ENCODE data around the gene SCAMP4. TPM values are rescaled to one million over a fixed set of nuclear protein-coding genes. Genes with fewer than 3 reads are reported as not detected.

Gene SCAMP4
- total and polyA plus RNA-seq, 9 of the 15 experiments (the other 6 are each of a cell fraction or from before 2014, with no cell fraction given), result 0.81 to 45.9 (median 12.8) TPM

DNA sequence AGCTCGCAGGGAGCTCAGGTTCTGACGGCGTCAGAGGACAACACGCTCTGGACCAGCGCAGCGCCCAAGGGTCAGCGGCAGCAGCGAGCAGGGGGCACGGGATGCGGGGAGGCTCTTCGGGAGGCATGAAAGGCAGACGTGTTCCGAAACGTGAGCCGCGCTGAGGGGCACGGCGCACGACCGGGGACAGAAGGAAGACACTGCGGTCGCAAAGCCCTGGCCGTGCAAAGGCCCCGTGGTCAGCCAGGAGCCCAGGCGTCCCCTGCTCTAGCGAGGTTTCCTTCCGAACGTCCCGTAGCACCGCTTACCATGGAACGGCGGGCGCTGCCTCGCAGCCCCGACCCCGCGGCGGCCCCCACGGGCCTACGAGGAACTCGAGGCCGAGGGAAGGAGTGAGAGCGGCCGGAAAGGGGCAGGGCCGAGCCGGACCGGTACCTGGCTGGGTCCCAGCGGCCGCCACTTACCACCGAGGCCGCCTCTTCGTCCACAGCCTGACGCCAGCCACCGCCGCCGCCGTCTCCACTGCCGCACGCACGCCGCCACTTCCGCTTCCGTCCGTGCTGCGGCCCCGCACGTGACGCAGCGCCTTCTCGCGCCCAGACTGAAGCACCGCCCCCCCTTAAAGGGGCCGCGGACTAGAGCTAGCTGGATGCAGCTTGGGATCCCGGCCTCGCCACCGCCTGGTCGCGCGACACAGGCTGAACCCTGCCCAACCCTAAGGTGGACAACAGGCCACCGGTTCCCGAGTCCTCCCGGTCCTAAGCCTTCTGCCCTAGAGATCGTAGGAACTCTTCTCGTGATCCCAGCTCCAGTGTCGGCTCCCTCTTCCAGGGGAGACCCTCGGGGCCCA, 29.3 kb upstream of the SCAMP4 start (continued):
- TF ChIP-seq, protein P1, sequence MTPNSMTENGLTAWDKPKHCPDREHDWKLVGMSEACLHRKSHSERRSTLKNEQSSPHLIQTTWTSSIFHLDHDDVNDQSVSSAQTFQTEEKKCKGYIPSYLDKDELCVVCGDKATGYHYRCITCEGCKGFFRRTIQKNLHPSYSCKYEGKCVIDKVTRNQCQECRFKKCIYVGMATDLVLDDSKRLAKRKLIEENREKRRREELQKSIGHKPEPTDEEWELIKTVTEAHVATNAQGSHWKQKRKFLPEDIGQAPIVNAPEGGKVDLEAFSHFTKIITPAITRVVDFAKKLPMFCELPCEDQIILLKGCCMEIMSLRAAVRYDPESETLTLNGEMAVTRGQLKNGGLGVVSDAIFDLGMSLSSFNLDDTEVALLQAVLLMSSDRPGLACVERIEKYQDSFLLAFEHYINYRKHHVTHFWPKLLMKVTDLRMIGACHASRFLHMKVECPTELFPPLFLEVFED (CRISPR knock-in tag; conservative IDR thresholded peaks at IDR 0.05), result no peak
- TF ChIP-seq NR2C2 (CRISPR knock-in tag; IDR thresholded peaks at IDR 0.05) (peak; percentile 76; the same call in 1 of the 2 replicates), NR2C2 (tag; IDR thresholded peaks at IDR 0.05) (peak; percentile 79), MYC (IDR thresholded peaks at IDR 0.05; ENCODE audit: low read depth, low read length) (peak; percentile 93), MYC (CRISPR knock-in tag; IDR thresholded peaks at IDR 0.05; ENCODE audit: borderline replicate concordance, low read depth) (peak; percentile 51; the same call in 1 of the 2 replicates), LARP7 (IDR thresholded peaks at IDR 0.05) (no peak), CREB5 (CRISPR knock-in tag; IDR thresholded peaks at IDR 0.05) (no peak), TAF15 (IDR thresholded peaks at IDR 0.05; ENCODE audit: low read depth, low read length) (no peak), ZNF174 (CRISPR knock-in tag; IDR thresholded peaks at IDR 0.05) (no peak), PKNOX1 (IDR thresholded peaks at IDR 0.05) (no peak), FOXA1 (IDR thresholded peaks at IDR 0.05; ENCODE audit: borderline replicate concordance) (no peak), HIVEP1 (CRISPR knock-in tag; IDR thresholded peaks at IDR 0.05) (0 out of 2 replicates have a peak, but pooled peaks have one; percentile 2), ZBTB33 (CRISPR knock-in tag; IDR thresholded peaks at IDR 0.05) (no peak; the same call in 1 of the 2 replicates), ZNF79 (CRISPR knock-in tag; IDR thresholded peaks at IDR 0.05; ENCODE audit: low read depth) (no peak), TCF7 (IDR thresholded peaks at IDR 0.05; ENCODE audit: borderline replicate concordance) (no peak), PTRF (tag; IDR thresholded peaks at IDR 0.05) (no peak), SP2 (IDR thresholded peaks at IDR 0.05; ENCODE audit: extremely low read depth, low read depth, low read length, poor library complexity, severe bottlenecking) (no peak)
- TF ChIP-seq, protein P2, sequence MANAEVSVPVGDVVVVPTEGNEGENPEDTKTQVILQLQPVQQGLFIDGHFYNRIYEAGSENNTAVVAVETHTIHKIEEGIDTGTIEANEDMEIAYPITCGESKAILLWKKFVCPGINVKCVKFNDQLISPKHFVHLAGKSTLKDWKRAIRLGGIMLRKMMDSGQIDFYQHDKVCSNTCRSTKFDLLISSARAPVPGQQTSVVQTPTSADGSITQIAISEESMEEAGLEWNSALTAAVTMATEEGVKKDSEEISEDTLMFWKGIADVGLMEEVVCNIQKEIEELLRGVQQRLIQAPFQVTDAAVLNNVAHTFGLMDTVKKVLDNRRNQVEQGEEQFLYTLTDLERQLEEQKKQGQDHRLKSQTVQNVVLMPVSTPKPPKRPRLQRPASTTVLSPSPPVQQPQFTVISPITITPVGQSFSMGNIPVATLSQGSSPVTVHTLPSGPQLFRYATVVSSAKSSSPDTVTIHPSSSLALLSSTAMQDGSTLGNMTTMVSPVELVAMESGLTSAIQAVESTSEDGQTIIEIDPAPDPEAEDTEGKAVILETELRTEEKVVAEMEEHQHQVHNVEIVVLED (CRISPR knock-in tag; IDR thresholded peaks at IDR 0.05), result peak; percentile 94

Data from K562 (cell line).